GM19328 (cell line): Measurements from ENCODE around the gene HSD3B7.
A peak's percentile ranks its signal among the peaks of the same experiment; 100 is the strongest.

Experiments used
- ATAC-seq: cut with Tn5 transposase; IDR thresholded peaks from one replicate; pipeline ENCODE4 v1.9.1; 2021; ENCODE audit warnings: mild to moderate bottlenecking, moderate library complexity; ENCODE audit not compliant: unreplicated experiment

The HSD3B7 gene

GRCh38 chr16:30982548-30983288 lies 2.3 kb upstream of the HSD3B7 start:
- no peak for ATAC-seq

- no peak for ATAC-seq
Observed at GRCh38 chr16:30983289-30983889, 1.6 kb upstream of the HSD3B7 start.

GRCh38 chr16:30983898-30984610 lies 953 bp upstream of the HSD3B7 start:
- no peak for ATAC-seq

GRCh38 chr16:30985401-30986128 lies 558 bp downstream of the HSD3B7 start:
- no peak for ATAC-seq

- no peak for ATAC-seq
Observed at GRCh38 chr16:30986129-30986991, 1.4 kb downstream of the HSD3B7 start.

GRCh38 chr16:30987581-30988190 lies 2.7 kb downstream of the HSD3B7 start:
- ATAC-seq, result no peak

GRCh38 chr16:30989469-30990047 lies 4.6 kb downstream of the HSD3B7 start:
- ATAC-seq, result no peak

- ATAC-seq, result no peak
Observed at GRCh38 chr16:30990105-30990504, 5.1 kb downstream of the HSD3B7 start.

GRCh38 chr16:30991052-30991451 lies 6.0 kb downstream of the HSD3B7 start:
- ATAC-seq, result no peak

GRCh38 chr16:30992276-30992780 lies 7.3 kb downstream of the HSD3B7 start:
- no peak for ATAC-seq

- no peak for ATAC-seq
Observed at GRCh38 chr16:30992931-30993816, 8.2 kb downstream of the HSD3B7 start.

- ATAC-seq, result no peak
Observed at GRCh38 chr16:30995927-30996323, 10.9 kb downstream of the HSD3B7 start.

GRCh38 chr16:30996324-30996984 lies 11.4 kb downstream of the HSD3B7 start:
- no peak for ATAC-seq

- ATAC-seq, result peak; percentile 74
Observed at GRCh38 chr16:30996985-30997724, 12.1 kb downstream of the HSD3B7 start.

GRCh38 chr16:30997725-30998711 lies 13.0 kb downstream of the HSD3B7 start:
- ATAC-seq, result no peak
